ENCODE measurements around the gene PEX5L.

DNA sequence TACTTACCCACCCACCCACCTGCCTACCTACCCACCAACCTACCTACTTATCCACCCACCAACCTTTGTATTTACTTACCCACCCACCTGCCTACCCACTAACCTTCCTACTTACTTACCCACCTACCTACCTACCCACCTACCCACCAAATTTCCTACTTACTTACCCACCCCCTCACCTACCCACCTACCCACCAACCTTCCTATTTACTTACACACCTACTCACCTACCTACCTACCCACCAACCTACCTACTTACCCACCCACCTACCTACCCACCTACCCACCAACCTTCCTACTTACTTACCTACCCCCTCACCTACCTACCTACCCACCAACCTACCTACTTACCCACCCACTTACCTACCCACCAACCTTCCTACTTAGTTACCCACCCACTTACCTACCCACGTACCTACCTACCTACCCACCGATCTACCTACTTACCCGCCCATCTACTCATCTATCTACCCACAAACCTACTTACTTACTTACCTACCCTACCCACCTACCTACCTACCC lies 204.3 kb downstream of the PEX5L start:
- TF ChIP-seq, protein P1, sequence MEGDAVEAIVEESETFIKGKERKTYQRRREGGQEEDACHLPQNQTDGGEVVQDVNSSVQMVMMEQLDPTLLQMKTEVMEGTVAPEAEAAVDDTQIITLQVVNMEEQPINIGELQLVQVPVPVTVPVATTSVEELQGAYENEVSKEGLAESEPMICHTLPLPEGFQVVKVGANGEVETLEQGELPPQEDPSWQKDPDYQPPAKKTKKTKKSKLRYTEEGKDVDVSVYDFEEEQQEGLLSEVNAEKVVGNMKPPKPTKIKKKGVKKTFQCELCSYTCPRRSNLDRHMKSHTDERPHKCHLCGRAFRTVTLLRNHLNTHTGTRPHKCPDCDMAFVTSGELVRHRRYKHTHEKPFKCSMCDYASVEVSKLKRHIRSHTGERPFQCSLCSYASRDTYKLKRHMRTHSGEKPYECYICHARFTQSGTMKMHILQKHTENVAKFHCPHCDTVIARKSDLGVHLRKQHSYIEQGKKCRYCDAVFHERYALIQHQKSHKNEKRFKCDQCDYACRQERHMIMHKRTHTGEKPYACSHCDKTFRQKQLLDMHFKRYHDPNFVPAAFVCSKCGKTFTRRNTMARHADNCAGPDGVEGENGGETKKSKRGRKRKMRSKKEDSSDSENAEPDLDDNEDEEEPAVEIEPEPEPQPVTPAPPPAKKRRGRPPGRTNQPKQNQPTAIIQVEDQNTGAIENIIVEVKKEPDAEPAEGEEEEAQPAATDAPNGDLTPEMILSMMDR (IDR thresholded peaks at IDR 0.05), result no peak
- TF ChIP-seq POLR2A (IDR thresholded peaks at IDR 0.05) (no peak), POLR2AphosphoS5 (IDR thresholded peaks at IDR 0.05) (no peak), EP300 (IDR thresholded peaks at IDR 0.05) (no peak)

Measured in stomach (tissue), 4 donors.